Stimulated activated CD4-positive, alpha-beta T cell treated with anti-CD3 and anti-CD28 coated beads, TNF-alpha, amount 100 ng/mL, for 4 hours (primary cell): ENCODE results near the gene ANKRD2.
"Not testable (repeated sequence)": the region's sequence is repeated elsewhere in the genome, so short reads cannot be mapped to it uniquely, and the experiment has no call there.

ENCODE experiments used
- DNase-seq, 3 experiments: peaks; one replicate each; pipeline ENCODE4 v3.0.0-alpha.2; 2020; ENCODE audit warnings: low read depth in 3 of 3

Gene ANKRD2

DNA sequence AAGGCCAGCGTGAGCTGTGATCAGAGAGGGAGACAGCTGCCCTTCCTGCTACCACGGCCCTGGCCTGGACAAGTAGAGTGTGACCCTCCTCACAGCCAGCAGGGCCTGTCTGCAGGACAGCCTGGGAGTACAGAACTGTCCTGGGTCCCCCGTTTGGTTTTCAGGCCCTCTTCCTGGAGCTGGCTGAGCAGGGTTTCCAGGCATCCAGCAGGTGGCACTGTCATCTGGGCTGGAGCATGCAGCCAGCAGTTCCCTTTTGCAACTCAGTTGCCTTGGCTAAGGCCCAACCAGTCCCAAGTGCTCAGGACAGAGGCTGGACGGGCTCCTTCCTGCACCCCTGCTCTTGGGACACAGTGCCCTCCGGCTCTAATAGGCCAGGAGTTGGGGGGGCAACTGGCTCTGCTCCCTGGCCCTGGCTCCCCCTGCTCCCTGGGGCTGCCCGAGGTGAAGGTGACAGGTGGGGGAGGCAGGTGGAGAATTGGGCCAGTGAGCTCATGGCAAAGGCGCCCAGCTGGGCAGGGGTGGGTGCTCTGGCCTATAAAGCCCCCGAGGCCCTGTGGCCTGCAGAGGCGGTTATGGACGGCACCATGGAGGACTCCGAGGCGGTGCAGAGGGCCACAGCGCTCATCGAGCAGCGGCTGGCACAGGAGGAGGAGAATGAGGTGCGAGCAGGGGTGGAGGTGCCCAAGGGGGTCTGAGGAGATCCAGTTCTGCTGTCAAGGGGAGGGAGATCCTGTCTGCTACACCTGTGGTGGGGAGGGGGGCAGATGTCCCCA lies at the start of gene ANKRD2:
Gene ANKRD2, plus strand, starts transcription at position 566 of the 776 bp plus-strand sequence. Its CDS starts 10 bp downstream, at position 576.
- DNase-seq = peak; percentile 21 to 23 (median 22)

DNA sequence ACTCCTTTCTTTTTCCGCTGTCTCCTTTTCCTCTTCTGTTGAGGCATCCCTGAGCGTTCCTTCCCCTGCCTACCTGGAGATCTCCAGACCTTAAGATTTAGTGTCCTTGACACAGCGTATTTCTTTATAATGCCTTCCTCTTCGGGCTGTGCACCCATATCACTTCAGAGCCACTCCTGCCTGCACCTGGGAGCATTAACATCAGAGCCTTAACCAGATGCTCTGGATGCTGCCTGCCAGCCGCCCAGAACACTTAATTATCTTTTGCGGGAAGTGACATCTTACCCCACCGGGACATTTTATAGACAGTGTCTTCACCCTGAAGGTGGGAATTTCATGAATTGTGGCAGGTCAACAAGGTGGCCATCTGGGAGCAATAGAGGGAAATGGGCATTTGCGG lies 49.6 kb upstream of the ANKRD2 start:
- no peak for DNase-seq

DNA sequence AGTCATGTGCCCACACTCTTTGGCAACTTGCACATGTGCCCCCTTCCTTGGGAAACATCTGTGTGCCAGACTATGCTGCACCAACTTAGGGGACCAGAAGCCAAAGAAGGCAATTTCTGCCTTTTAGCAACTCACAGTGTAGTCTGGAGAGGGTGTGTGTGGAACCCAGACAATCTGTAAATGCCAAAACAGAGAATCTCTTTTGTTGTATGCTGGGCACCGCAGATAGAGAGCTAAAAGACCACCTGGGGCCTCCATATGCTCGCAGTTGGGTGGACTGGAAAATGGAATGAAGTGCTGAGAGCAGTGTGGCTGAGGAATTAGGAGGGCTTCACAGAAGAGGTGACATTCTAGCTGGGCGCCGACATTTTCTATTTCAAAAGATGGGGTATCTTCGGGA lies 47.5 kb upstream of the ANKRD2 start:
- no peak for DNase-seq

DNA sequence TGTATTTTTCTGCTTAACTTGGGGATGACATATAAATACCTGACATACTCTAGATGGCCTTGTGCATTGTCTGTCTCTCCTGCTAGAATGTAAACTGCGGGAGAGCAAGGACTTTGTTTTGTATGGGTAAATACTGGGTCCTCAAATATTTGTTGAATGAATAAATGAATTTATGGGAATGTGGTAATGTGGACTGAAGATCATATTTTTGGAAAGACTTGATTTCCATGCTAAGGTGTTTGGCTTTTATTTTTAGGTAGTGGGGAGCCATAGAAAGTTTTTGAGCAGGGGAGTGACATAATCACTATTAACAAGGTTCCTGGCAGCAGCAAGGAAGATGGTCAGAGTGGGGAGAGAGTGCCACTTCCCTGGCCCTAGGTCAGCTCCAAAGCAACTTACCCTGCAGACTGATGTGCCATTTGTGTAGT lies 46.9 kb upstream of the ANKRD2 start:
- no peak for DNase-seq

- DNase-seq = not testable (repeated sequence)
Measured at GRCh38 chr10:97528876-97529275, 43.7 kb upstream of the ANKRD2 start.

GRCh38 chr10:97529685-97530465 lies 42.7 kb upstream of the ANKRD2 start:
- no peak for DNase-seq

DNA sequence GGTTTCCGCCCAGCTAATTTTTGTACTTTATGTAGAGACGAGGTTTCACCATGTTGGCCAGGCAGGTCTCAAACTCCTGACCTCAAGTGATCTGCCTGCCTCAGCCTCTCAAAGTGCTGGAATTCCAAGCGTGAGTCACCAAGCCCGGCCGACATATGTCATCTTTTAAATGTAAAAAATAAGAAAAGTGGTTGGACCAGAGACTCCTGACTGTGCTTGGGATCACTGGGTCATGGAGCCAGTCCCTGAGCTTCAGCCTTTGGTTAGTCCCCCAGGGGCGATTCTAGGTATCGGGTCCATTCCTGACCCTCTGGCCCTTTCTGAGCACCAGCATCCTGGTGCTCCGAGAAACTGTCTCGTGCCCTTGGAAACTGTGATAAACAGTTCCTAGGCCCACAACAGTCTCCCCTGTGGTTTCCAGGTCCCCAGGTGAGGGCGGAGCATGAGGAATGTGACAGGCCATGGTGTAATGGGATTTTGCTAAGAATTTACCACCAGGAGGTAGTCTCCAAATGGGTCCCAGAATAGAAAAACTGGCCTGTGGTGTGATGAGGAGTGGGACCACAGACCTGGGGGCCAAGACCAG lies 41.1 kb upstream of the ANKRD2 start:
- DNase-seq = no peak

DNA sequence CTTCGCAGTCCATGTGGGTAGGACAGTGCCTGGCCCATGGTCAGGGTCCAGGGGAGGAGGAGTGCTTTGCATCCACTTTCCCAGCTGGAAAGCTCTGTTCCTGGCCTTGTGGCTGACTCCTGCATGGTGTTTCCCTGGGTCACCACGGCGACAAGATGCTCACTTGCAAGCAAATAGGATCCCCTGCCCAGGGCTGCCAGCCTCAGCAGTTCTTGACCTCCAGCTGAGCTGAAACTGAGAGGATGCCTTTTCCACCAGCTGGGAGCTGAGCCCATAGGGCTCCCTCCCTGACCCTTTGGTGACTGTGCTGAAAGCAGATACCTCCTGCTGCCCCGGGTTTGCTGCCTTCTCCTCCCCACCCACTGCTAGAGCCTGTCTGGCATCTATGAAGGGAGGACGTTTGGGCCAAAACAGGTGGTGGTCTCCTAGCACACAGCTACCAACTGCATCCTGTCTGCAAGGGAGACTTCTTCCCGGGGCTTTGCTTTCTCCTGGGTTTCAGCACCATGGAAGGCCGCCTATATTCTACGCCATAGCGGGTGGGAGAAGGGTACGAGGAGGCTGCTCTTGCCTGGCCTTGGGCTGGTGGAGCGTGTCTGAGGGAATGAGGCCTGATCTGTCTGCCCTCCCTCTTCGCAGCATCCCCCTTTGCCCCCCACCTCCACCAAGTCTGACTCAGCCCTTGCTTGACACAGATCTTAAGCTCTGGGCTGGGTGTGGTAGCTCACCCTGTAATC lies 39.5 kb upstream of the ANKRD2 start:
- no peak for DNase-seq

DNA sequence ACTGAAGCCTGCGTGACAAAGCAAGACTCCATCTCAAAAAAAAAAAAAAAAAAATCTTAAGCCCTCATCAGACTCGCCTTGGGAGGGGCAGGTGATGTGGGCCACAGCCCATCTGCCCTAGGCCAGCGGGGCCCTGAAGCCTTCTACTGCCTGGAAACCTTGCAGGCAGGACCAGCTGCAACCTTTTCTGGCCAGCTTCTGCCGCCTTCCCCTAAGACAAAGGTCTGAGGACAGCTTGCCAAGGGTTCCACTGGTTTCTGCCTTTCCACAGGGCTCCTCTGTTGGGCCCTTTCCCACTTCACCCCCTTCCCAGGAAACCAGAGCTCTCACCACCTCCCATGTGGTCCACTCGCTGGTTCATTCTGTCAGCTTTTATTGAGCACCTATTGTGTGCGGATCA lies 38.7 kb upstream of the ANKRD2 start:
- DNase-seq = no peak

DNA sequence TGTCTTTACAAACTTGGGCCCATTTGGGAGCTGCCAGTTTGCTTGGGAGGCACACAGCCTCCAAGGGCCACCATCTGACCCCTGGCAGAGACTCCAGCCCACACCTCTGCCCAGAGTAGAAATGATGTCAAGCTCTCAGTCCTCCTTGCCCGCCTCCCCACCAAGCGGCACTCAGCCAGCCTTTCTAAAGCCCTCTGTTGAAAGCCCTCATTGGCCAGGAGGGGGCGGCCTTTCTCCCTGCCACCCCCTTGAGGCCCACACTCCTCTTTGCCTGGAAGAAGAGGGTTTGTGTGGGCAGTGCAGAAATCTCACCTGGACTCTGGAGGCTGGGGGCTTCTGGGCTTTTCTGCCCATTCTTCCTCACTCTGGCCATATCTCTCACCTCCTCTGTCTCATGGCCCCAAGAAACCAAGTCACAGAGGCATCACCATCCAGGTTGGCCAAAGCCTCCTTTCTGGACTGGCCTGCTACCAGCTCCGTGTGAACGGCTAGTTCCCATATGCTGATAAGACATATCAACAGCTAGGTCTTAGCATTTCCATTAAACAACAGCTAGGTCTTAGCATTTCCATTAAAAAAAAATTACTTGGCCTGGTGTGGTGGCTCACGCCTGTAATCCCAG lies 37.7 kb upstream of the ANKRD2 start:
- DNase-seq = peak in 1 of 3 experiments; percentile 18

DNA sequence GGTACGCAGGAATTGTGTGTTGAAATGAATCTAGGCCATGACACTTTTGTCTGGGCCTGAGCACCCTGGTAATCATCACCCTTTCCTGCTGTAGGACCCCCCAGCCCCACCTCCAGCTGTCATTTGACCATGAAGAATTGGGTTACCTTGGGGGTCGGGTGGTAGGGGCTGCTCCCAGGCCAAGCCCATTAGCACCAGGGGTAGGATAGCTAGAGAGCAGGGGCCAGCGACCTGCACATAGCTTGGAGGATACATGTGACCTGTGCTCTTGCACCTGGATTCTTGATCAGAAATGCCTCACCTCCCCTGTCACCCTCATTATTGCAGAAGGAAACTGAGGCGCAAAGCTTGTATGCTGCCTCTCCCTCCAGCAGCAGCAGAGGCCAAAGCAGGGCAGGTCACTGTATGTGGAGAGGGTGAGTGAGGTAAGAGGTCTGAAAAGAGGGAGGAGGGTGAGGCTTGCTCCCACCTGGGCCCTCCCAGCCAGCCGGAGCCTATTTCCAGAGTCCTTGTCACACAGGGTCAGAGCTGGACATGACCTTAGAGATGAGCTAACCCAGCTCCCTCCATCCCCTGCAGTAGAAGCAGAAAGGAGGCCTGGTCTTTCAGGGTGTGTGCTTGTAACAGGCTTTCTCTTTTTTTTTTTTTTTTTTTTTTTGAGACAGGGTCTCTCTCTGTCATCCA lies 35.3 kb upstream of the ANKRD2 start:
- no peak for DNase-seq

- no peak for DNase-seq
Measured at GRCh38 chr10:97538411-97538810, 34.2 kb upstream of the ANKRD2 start.

DNA sequence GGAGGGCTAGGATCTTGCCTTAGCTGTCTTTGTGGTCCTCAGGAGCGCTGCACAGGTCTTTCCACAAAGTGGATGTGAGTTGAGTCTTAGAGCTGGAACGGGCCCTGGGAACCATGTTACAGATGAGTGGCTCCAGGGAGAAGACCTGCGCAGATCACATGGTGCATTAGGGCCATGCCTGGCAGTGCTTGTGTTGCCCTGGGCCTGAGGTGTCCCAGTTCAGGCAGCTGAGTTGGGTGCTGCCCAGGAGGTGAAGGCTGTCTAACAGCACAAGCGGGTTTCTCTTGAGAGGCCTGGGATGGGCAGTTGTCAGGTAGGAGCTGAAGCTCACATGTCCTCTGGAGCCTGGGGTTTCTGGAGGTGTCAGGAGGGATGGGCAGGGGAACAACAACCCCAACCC lies 33.7 kb upstream of the ANKRD2 start:
- DNase-seq = no peak

DNA sequence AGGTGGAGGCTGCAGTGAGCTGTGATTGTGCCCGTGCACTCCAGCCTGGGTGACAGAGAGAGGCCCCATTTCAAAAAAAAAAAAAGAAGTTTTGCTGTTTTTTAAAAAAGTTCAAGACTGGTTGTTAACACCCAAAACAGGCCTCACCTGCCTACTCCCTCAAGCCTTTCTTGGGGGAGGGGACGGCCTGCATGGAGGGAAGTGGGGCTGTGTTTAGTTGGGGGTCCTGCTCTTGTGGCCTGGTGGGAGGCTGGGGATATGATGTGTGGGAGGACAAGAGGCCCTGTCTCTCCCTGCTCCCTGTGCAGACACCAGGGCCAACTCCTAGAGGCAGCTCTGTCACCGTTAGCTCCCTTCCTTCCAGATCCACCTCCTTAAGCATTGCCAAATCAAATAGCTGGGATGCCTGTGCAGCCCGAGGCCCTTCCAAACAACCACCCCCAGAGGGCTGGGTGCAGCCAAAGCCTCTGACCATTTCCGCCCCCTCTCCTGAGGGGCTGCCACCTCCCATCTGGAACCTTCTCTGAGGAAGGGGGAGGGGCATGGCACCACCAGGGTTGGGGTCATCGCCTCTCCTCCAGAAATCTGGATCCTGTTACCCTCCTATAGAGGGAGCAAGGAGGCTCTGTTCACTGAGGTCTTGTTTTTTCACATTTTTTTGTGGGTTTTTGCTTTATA lies 32.9 kb upstream of the ANKRD2 start:
- no peak for DNase-seq

DNA sequence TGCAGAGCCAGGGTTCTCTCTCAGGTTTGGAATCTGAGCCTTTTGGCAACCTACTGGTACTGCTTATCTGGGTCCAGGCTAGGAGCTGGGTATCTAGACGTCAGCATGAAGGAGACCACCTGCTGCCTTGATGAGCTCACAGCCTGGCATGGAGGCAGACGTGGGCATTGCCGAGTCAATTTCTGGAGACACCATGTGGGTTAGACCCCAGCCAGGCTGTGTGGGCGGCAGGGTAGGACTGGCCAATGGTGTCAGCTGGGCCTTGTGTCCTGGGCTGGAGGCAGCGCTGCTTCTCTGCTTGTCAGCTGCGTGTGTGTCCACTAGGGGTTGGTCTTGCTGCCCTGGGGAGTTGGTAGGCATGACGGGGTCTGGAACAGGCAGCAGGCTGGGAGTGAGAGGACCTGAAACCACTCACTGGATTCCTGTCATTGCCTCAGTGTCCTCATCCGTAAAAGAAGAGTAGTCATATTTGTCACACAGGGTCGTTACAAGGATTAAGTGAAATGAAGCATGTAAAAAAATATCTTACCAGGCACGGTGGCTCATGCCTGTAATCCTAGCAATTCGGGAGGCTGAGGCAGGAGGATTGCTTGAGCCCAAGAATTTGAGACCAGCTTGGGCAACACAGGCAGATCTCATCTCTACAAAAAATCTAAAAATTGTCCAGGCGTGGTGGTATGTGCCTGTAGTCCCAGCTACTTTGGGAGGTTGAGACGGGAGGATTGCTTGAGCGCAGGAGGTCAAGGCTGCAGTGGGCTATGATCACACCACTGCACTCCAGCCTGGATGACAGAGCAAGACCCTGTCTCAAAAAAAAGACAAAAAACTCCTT lies 31.7 kb upstream of the ANKRD2 start:
- DNase-seq = no peak

DNA sequence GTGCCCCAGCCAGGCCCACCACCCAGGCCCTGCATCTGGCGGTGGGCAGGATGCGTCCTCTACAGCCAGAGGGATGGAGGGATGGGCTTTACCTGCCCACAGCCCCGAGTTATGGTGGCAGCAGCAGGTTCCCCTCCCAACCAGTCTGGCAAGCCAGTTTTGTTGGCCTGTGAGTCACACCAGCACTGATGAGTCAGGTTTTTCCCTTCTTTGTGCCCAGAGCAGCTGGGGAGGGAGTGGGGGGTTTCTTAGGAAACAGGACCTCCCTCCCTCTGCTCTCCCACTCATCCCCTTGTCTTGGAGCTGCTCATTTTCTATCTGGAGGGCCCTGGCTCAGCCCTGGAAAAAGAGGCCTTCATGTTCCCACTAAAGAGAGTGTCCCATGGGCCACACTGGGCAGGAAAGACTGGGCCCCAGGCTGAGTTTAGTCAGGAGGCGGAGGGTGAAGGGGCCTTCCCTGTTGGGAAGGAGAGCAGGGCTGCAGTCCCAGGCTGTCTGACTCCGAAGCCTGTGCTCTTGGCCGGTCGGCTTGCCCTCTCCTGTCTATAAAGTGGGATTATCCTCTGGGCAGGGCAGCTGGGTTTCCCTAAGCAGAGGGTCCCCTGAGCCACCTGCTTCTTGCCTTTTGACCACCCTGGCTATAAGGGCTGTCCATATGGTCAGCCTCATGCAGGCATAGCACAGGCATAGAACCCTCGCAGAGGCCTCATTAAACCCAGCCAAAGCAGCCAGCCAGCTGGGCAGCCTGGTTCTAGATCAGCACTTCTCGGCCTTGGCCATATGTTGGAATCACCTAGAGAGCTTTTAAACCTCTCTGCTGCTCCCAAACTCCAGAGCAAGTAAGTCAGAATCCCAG lies 30.2 kb upstream of the ANKRD2 start:
- DNase-seq = peak; percentile 21 to 38 (median 25)

DNA sequence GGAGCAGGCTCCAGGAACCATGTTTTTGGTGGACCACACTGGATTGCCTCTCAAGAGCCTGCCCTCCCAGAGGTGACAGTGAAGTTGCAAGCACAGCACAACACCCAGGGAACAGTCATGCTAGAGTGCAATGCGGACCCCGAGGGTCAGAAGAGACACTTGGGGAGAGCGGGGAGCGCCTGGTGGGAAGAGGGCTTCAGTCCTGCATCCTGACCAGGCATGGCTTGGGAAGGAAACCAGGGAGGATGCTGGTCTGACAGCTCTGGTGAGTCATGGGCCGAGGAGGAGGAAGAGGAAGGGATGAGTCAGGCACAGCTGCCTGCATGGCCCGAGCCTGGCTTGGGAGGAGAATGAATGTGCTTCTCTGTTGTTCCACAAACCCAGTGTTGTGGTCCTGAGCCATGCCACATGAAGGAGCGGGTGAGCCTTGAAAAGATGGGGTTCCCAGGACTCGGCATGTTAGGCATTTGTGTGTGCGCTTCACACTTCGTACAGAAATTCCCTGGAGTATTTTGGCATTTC lies 29.5 kb upstream of the ANKRD2 start:
- DNase-seq = peak; percentile 35 to 39 (median 39)
